ENCODE results near the gene GNAI3.

DNA sequence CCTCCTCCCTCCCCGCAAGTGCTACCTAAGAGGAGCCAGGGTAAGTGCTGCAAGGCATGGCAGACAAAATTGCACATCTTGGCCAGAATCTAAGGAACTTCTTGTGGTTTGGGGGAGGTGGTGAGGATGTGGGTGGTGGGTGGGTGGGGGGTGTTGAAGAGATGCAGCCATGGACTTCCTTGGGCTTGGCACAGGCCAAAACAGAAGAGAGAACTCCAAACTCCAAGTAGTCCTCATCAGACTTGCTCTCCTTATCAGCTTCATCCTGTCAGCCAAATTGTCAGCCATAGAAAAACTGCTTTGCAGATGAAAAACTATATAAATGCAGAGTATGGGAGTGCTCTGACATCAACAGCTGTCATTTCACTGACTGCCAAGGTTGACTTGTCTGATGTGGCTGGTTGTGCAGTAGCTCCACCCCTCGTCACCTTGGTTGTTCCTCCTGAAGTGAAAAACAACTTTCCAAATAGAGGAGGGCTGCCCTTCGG lies 46.0 kb upstream of the GNAI3 start:
- TF ChIP-seq TAF1 (IDR thresholded peaks at IDR 0.05; ENCODE audit: low read depth, low read length) (no peak), POLR2A (IDR thresholded peaks at IDR 0.05; ENCODE audit: low read depth, low read length) (no peak), POLR2AphosphoS5 (IDR thresholded peaks at IDR 0.05; ENCODE audit: low read depth, low read length) (no peak), PAX5 (IDR thresholded peaks at IDR 0.05; ENCODE audit: insufficient read depth, low read length, severe bottlenecking) (no peak)
